Activated naive CD8-positive, alpha-beta T cell (primary cell): ENCODE measurements around the gene C1QL4.
A peak's percentile ranks its signal among the peaks of the same experiment; 100 is the strongest.

Experiments
- H3K27ac Mint-ChIP-seq: one replicate; pipeline ENCODE4 v1.8.0; 2021; ENCODE audit warnings: mixed read lengths
- H3K27me3 Mint-ChIP-seq: one replicate; pipeline ENCODE4 v1.8.0; 2021; ENCODE audit warnings: mixed read lengths
- H3K36me3 Mint-ChIP-seq: one replicate; pipeline ENCODE4 v1.8.0; 2021; ENCODE audit warnings: mixed read lengths
- H3K4me1 Mint-ChIP-seq: one replicate; pipeline ENCODE4 v1.8.0; 2021; ENCODE audit warnings: low read depth, mixed read lengths
- H3K4me3 Mint-ChIP-seq: one replicate; pipeline ENCODE4 v1.8.0; 2021; ENCODE audit warnings: mild to moderate bottlenecking, mixed read lengths
- H3K9me3 Mint-ChIP-seq: one replicate; pipeline ENCODE4 v1.8.0; 2021; ENCODE audit warnings: low read depth, mixed read lengths

The C1QL4 gene

GRCh38 chr12:49358483-49359141 lies 21.6 kb upstream of the C1QL4 start:
- H3K36me3 Mint-ChIP-seq: no peaks in the 10 kb centered on the region
- H3K27me3 Mint-ChIP-seq: peaks cover 17% of the 10 kb centered on the region
- H3K4me3 Mint-ChIP-seq: no peak overlapping the region
- H3K27ac Mint-ChIP-seq: peak overlapping the region; percentile 10
- no peaks in the 10 kb centered on the region for H3K9me3 Mint-ChIP-seq
- H3K4me1 Mint-ChIP-seq: peaks cover 6% of the 10 kb centered on the region

DNA sequence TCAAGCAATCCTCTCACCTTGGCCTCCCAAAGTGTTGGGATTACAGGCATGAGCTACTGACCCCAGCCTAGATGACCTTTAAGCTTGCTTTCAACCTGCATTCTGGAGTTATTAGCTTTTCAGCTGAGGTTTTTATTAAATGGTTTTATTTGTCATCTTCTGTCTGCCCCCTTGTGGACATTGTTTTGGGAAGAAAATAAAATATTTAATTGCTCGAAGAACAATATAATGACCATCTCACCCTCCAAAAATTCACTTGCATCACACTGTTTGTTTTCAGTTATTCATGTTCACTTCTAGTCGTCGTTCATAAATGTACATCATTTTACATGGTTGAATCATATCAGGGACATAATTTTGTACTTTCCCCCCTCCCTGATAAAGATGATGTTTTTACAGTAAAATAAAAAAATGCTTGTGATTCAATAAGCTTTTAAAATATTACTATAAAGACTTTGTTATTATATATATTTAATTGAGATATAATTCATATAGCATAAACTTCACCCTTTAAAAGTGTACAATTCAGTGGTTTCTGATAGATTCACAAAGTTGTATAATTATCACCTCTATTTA lies 20.2 kb upstream of the C1QL4 start:
- H3K4me1 Mint-ChIP-seq: peaks cover 6% of the 10 kb centered on the region
- no peak overlapping the region for H3K4me3 Mint-ChIP-seq
- H3K9me3 Mint-ChIP-seq: no peaks in the 10 kb centered on the region
- peaks cover 21% of the 10 kb centered on the region for H3K27me3 Mint-ChIP-seq
- H3K36me3 Mint-ChIP-seq: no peaks in the 10 kb centered on the region
- no peak overlapping the region for H3K27ac Mint-ChIP-seq

- Mint-ChIP-seq H3K27ac (no peak overlapping the region), H3K36me3 (no peaks in the 10 kb centered on the region), H3K4me1 (peaks cover 6% of the 10 kb centered on the region), H3K9me3 (no peaks in the 10 kb centered on the region), H3K4me3 (no peak overlapping the region), H3K27me3 (peaks cover 22% of the 10 kb centered on the region)
Measured at GRCh38 chr12:49355913-49356312, 18.9 kb upstream of the C1QL4 start.

GRCh38 chr12:49352351-49352750 lies 15.4 kb upstream of the C1QL4 start:
- H3K27me3 Mint-ChIP-seq: peaks cover 28% of the 10 kb centered on the region
- H3K27ac Mint-ChIP-seq: no peak overlapping the region
- H3K4me3 Mint-ChIP-seq: no peak overlapping the region
- H3K9me3 Mint-ChIP-seq: no peaks in the 10 kb centered on the region
- peaks cover under 1% of the 10 kb centered on the region for H3K4me1 Mint-ChIP-seq
- no peaks in the 10 kb centered on the region for H3K36me3 Mint-ChIP-seq

GRCh38 chr12:49349266-49349665 lies 12.3 kb upstream of the C1QL4 start:
- H3K4me1 Mint-ChIP-seq: peaks cover 16% of the 10 kb centered on the region
- no peaks in the 10 kb centered on the region for H3K36me3 Mint-ChIP-seq
- H3K27ac Mint-ChIP-seq: no peak overlapping the region
- H3K4me3 Mint-ChIP-seq: no peak overlapping the region
- H3K27me3 Mint-ChIP-seq: peaks cover 23% of the 10 kb centered on the region
- H3K9me3 Mint-ChIP-seq: no peaks in the 10 kb centered on the region

- Mint-ChIP-seq H3K27ac (no peak overlapping the region), H3K36me3 (no peaks in the 10 kb centered on the region), H3K4me3 (no peak overlapping the region), H3K9me3 (no peaks in the 10 kb centered on the region), H3K27me3 (peaks cover 23% of the 10 kb centered on the region), H3K4me1 (peaks cover 19% of the 10 kb centered on the region)
Measured at GRCh38 chr12:49348781-49349180, 11.8 kb upstream of the C1QL4 start.

GRCh38 chr12:49347311-49348193 lies 10.6 kb upstream of the C1QL4 start:
- Mint-ChIP-seq H3K36me3 (no peaks in the 10 kb centered on the region), H3K4me3 (peak overlapping the region; percentile 82), H3K4me1 (peaks cover 29% of the 10 kb centered on the region), H3K9me3 (no peaks in the 10 kb centered on the region), H3K27me3 (peaks cover 21% of the 10 kb centered on the region), H3K27ac (no peak overlapping the region)

DNA sequence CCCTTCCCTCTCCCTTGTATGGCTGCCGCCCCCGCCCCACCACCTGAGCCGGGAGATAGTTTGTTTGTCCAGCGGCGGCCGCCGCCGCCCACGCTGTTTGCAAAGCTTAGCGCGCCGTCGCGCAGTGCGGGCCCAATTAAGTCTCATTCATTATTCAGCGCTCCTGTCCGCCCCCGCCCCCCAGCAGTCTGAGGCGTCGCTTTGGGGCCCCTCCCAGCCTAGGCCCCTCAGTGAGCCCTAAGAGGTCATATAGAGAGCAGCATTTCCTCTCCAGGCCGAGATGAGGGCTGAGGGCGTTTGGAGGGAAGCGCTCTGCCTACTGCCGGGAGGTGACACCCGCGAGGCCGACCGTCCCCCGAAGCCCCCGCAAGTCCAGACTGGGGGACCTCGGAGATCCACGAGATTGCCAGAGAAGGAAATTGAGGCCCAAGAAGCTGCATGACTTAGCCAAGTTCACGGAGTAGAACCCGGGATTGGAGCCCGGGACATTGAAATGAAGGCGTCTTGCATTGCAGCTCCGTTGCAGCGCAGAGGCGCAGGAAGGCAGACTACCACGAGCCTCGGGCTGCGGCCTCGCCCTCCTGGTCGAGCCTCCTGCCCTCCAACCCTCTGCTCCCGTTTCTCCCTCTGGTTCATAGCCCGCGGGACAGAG lies 9.8 kb upstream of the C1QL4 start, which contains the start of gene DNAJC22:
TSS of gene DNAJC22 (plus strand) at position 230 of the 652 bp plus-strand sequence. CDS start 1,985 bp downstream, outside the sequence.
- H3K36me3 Mint-ChIP-seq: no peaks in the 10 kb centered on the region
- H3K27me3 Mint-ChIP-seq: peaks cover 20% of the 10 kb centered on the region
- peaks cover 31% of the 10 kb centered on the region for H3K4me1 Mint-ChIP-seq
- no peaks in the 10 kb centered on the region for H3K9me3 Mint-ChIP-seq
- H3K27ac Mint-ChIP-seq: no peak within 1 kb of the TSS
- H3K4me3 Mint-ChIP-seq: peak within 1 kb of the TSS; percentile 82

- Mint-ChIP-seq H3K4me3 (peak overlapping the region; percentile 82), H3K9me3 (no peaks in the 10 kb centered on the region), H3K27ac (no peak overlapping the region), H3K27me3 (peaks cover 20% of the 10 kb centered on the region), H3K36me3 (no peaks in the 10 kb centered on the region), H3K4me1 (peaks cover 31% of the 10 kb centered on the region)
Measured at GRCh38 chr12:49345825-49346658, 9.1 kb upstream of the C1QL4 start.

- H3K27me3 Mint-ChIP-seq: peaks cover 20% of the 10 kb centered on the region
- no peaks in the 10 kb centered on the region for H3K36me3 Mint-ChIP-seq
- peaks cover 31% of the 10 kb centered on the region for H3K4me1 Mint-ChIP-seq
- H3K4me3 Mint-ChIP-seq: peak overlapping the region; percentile 82
- H3K27ac Mint-ChIP-seq: no peak overlapping the region
- H3K9me3 Mint-ChIP-seq: no peaks in the 10 kb centered on the region
Measured at GRCh38 chr12:49345051-49345824, 8.2 kb upstream of the C1QL4 start.

DNA sequence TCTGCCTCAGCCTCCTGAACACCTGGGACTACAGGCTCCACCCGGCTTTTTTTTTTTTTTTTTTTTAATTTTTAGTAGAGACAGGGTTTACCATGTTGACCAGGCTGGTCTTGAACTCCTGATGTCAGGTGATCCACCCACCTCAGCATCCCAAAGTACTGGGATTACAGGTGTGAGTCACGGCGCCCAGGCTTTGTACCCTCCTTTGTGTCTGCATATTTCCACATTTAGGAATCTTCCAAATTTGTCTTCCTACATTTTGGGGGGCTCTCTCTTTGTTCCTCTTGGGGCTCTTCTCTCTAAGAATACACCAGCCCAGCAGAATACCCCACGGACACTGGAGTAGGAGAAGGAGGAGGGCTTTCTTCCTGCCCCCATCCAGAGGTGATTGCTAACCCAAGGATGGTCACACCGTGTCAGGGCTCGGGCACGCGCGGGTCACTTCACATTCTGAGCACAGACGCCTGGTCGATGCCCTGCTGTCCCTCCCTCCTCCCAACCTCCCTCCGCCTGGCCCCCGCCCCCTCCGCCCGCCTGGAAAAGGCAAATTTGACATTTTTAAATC lies 7.6 kb upstream of the C1QL4 start:
- H3K4me3 Mint-ChIP-seq: peak overlapping the region; percentile 30
- H3K27me3 Mint-ChIP-seq: peaks cover 20% of the 10 kb centered on the region
- peaks cover 31% of the 10 kb centered on the region for H3K4me1 Mint-ChIP-seq
- no peaks in the 10 kb centered on the region for H3K9me3 Mint-ChIP-seq
- no peak overlapping the region for H3K27ac Mint-ChIP-seq
- H3K36me3 Mint-ChIP-seq: no peaks in the 10 kb centered on the region

GRCh38 chr12:49342914-49343731 lies 6.1 kb upstream of the C1QL4 start:
- H3K27me3 Mint-ChIP-seq: peaks cover 17% of the 10 kb centered on the region
- H3K4me3 Mint-ChIP-seq: peak overlapping the region; percentile 81
- peaks cover 31% of the 10 kb centered on the region for H3K4me1 Mint-ChIP-seq
- no peaks in the 10 kb centered on the region for H3K36me3 Mint-ChIP-seq
- H3K27ac Mint-ChIP-seq: peak overlapping the region; percentile 59
- no peaks in the 10 kb centered on the region for H3K9me3 Mint-ChIP-seq
